Activated CD4-positive, alpha-beta T cell treated with anti-CD3 and anti-CD28 coated beads, Interleukin-2, Interleukin-4, amounts not matched to agents 100 ng/mL and 50 ng/mL, durations not matched to agents 16 hours and 8 hours (primary cell): ENCODE measurements around the gene POP4.

Source experiments
- DNase-seq: peaks from one replicate; pipeline ENCODE4 v3.0.0-alpha.2; 2020; ENCODE audit warnings: low spot score

POP4 gene

GRCh38 chr19:29631450-29631849 lies 25.4 kb downstream of the POP4 start:
- no peak for DNase-seq

GRCh38 chr19:29634002-29634401 lies 27.9 kb downstream of the POP4 start:
- no peak for DNase-seq

GRCh38 chr19:29634423-29635130 lies 28.5 kb downstream of the POP4 start:
- no peak for DNase-seq

- DNase-seq = no peak
These were observed 29.9 kb downstream of the POP4 start for GRCh38 chr19:29635963-29636362.

GRCh38 chr19:29636553-29637360 lies 30.7 kb downstream of the POP4 start:
- DNase-seq = no peak

GRCh38 chr19:29639086-29639485 lies 33.0 kb downstream of the POP4 start:
- DNase-seq = no peak

GRCh38 chr19:29640231-29640630 lies 34.1 kb downstream of the POP4 start:
- no peak for DNase-seq

- no peak for DNase-seq
These were observed 35.5 kb downstream of the POP4 start for GRCh38 chr19:29641597-29641996.

- no peak for DNase-seq
These were observed 37.4 kb downstream of the POP4 start for GRCh38 chr19:29643361-29643935.

- no peak for DNase-seq
These were observed 38.1 kb downstream of the POP4 start for GRCh38 chr19:29644210-29644609.

- no peak for DNase-seq
These were observed 39.4 kb downstream of the POP4 start for GRCh38 chr19:29645491-29645867.

- DNase-seq = no peak
These were observed 39.8 kb downstream of the POP4 start for GRCh38 chr19:29645911-29646310.

GRCh38 chr19:29650772-29651387 lies 44.8 kb downstream of the POP4 start:
- no peak for DNase-seq

- DNase-seq = no peak
These were observed 45.7 kb downstream of the POP4 start for GRCh38 chr19:29651622-29652394.

- DNase-seq = no peak
These were observed 47.3 kb downstream of the POP4 start for GRCh38 chr19:29653398-29653797.

- DNase-seq = no peak
These were observed 49.7 kb downstream of the POP4 start for GRCh38 chr19:29655648-29656335.

GRCh38 chr19:29658221-29658991 lies 52.3 kb downstream of the POP4 start:
- DNase-seq = no peak

- no peak for DNase-seq
These were observed 54.8 kb downstream of the POP4 start for GRCh38 chr19:29660835-29661234.

GRCh38 chr19:29662278-29662603 lies 56.2 kb downstream of the POP4 start:
- no peak for DNase-seq

GRCh38 chr19:29662604-29663404 lies 56.7 kb downstream of the POP4 start:
- peak; percentile 58 for DNase-seq
